GM06990 (cell line): ENCODE measurements around the gene PRDM15.

Experiments used
- DNase-seq: peaks from one replicate; pipeline ENCODE4 v3.0.0-alpha.2; 2011; ENCODE audit not compliant: insufficient read length; ENCODE audit errors: extremely low read depth
- H3K27me3 ChIP-seq: replicated peaks from 2 replicates; pipeline ENCODE4 v1.6.0; 2011; ENCODE audit warnings: low read length; ENCODE audit not compliant: control insufficient read depth, insufficient read depth
- H3K36me3 ChIP-seq: 2 replicates; pipeline ENCODE4 v1.5.1; 2011; ENCODE audit warnings: low read length; ENCODE audit not compliant: control insufficient read depth, insufficient read depth
- H3K4me3 ChIP-seq: replicated peaks from 2 replicates; pipeline ENCODE4 v1.5.1; 2011; ENCODE audit warnings: low read depth, mild to moderate bottlenecking, control low read depth, low read length
- TF ChIP-seq, protein P1 (sequence below): IDR thresholded peaks from 2 replicates; pipeline ENCODE4 v1.5.1; 2011; ENCODE audit warnings: low read length, control low read depth, mild to moderate bottlenecking, inconsistent platforms; ENCODE audit not compliant: insufficient read depth, poor library complexity, severe bottlenecking

Gene PRDM15

DNA sequence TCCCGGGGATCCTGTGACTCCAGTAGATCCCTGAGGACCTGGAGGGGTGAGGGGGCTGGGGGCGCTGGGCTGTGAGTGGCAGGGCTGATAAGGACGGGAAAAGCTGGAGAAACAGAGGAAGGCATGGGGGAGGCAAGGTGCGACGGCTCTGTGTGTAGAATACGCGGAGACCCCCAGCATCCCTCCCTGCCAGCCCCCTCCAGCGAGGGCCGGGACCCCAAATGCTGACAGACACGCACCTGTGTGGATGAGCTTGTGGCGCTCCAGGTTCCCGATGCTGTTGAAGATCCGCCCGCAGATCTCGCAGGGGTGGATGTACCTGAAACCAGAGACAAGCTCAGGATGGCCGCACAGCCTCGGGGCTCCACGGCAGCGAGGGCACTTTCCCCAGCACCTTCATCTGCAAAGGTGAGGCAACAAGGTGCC, 59.3 kb downstream of the PRDM15 start:
- Histone ChIP-seq H3K36me3 (peaks cover 27% of the 10 kb centered on the region), H3K4me3 (no peak overlapping the region), H3K27me3 (no peaks in the 10 kb centered on the region)
- DNase-seq: no peak
- TF ChIP-seq, protein P1, sequence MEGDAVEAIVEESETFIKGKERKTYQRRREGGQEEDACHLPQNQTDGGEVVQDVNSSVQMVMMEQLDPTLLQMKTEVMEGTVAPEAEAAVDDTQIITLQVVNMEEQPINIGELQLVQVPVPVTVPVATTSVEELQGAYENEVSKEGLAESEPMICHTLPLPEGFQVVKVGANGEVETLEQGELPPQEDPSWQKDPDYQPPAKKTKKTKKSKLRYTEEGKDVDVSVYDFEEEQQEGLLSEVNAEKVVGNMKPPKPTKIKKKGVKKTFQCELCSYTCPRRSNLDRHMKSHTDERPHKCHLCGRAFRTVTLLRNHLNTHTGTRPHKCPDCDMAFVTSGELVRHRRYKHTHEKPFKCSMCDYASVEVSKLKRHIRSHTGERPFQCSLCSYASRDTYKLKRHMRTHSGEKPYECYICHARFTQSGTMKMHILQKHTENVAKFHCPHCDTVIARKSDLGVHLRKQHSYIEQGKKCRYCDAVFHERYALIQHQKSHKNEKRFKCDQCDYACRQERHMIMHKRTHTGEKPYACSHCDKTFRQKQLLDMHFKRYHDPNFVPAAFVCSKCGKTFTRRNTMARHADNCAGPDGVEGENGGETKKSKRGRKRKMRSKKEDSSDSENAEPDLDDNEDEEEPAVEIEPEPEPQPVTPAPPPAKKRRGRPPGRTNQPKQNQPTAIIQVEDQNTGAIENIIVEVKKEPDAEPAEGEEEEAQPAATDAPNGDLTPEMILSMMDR: no peak

DNA sequence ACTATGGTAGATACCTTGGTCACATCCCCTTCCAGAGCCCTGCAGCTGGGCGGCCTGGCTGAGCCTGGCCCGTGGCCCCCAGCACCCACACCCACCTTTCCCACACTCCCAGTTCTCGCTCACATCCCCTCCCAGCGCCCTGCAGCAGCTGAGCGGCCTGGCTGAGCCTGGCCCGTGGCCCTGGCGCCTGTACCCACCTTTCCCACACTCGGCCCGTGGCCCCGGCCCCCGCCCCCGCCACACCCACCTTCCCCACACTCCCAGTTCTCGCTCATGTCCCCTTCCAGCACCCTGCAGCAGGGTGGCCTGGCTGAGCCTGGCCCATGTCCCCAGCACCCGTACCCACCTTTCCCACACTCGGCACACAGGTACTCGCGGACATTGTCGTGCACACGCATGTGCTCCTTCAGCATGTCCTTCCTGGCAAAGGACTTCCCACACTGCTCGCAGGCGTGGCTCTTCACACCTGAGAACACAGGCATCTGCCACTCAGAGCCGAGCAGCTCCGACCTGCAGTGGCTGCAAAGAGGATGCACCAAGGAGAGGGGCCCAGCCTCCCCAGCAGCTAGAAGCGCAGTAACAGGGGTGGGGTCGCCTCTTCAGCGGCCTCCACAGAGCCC, 59.8 kb downstream of the PRDM15 start:
- TF ChIP-seq, protein P1: no peak
- Histone ChIP-seq H3K4me3 (no peak overlapping the region), H3K27me3 (no peaks in the 10 kb centered on the region), H3K36me3 (peaks cover 25% of the 10 kb centered on the region)
- DNase-seq: no peak

DNA sequence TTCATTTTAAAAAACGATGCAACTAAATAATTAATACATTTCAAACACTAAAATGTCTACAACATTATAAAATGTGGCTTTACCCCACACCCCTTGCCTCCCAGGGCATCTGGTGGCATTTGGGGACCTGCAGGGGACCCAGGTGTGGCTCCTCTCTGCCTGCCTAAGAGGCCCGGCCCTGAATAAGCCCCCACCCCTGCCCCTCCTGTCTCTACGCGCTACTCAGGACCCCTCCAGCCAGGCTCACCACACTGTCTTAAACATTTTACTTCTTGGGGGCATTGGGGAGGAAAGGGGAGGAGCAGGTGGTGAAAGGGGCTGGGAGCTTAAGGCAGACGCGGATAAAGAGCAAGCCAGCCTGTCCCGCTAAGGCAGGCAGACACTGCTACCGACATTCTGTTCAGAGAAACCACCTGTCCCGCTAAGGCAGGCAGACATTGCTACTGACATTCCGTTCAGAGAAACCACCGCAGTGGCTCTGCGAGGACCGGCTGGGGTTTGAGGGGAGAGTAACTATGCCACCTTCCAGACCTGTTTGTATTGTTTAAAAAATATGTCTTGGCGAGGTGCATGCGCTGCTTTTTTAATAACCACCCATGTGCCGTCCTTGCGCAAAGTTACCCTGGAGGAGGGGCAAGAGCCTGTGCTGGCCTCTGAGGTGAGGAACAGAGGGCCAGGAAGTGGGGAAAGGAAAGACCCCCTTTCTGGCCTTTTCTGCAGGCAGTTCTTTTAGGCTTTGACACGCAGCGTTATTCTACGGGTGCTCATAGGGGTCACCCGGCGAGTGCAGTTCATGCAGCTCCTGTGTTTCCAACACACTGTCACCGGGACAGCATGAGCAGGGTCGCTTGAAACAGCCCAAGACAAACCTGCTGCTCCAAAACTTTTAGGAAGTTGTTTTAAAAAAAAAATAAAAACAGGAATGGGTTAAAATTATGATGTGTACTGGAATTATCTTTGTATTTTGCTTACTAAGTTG, 61.0 kb downstream of the PRDM15 start:
- peaks cover 23% of the 10 kb centered on the region for H3K36me3 ChIP-seq
- TF ChIP-seq, protein P1: no peak
- H3K4me3 ChIP-seq: no peak overlapping the region
- DNase-seq: no peak
- H3K27me3 ChIP-seq: no peaks in the 10 kb centered on the region

DNA sequence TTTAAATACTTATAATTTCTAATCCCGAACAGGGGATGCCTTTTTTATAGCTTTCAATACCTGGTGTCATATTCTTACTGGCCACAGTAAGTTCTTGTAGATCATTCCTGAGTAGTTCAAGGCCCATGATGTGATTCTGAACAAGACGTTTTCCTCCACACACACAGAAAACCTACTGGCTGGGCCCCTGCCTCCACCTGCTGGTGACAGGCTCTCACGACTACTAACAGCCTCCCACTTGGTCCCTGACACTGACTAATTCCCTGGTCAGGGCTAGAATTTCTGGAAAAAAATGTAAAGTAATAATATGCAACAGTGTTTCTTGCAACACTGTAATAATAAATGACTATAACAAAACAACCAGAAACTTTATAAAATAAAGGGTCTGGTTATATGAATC, 61.9 kb downstream of the PRDM15 start:
- no peaks in the 10 kb centered on the region for H3K27me3 ChIP-seq
- H3K36me3 ChIP-seq: peaks cover 27% of the 10 kb centered on the region
- no peak overlapping the region for H3K4me3 ChIP-seq
- no peak for DNase-seq
- TF ChIP-seq, protein P1: peak; percentile 88

DNA sequence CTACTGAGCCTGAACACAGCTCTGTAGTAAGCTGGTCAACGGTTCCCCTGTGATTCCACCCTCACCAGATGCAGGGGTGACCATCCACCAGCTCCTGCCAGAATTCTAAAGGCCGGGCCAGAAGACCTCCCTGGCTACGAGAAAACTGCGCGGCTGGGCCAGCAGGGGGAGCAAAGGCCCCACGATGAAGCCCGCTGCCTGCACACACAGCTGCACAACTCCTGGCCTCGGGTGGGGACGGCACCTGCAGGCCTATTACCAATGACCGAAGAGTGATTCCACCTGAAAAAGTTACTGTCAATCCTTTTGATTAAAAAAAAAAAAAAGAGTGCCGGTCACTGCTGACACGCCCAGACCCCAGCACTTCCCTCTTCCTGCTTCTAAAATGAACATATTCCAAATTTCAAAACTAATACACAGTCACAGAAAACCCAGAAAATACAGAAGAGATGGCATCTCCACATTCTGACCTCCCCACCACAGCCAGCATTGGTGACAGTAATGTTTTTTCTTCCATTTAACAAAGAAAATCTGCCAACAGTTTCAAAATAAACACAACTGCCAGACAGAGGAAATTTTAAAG, 62.5 kb downstream of the PRDM15 start:
- no peak overlapping the region for H3K4me3 ChIP-seq
- DNase-seq: peak; percentile 68
- TF ChIP-seq, protein P1: peak; percentile 95
- H3K27me3 ChIP-seq: no peaks in the 10 kb centered on the region
- peaks cover 26% of the 10 kb centered on the region for H3K36me3 ChIP-seq
